Astrocyte of the spinal cord (primary cell): ENCODE measurements around the gene AMELX.

ENCODE experiments used
- DNase-seq: peaks from one replicate; pipeline ENCODE4 v3.0.0; 2011; ENCODE audit warnings: low read depth, low spot score
- H3K4me3 ChIP-seq: 2 replicates; pipeline ENCODE4 v1.5.1; 2011; ENCODE audit warnings: low read depth, mild to moderate bottlenecking, low read length, moderate library complexity
- CTCF ChIP-seq: IDR thresholded peaks from 2 replicates; pipeline ENCODE4 v1.5.1; 2012; ENCODE audit warnings: low read depth, mild to moderate bottlenecking, low read length, inconsistent platforms
- in situ Hi-C: cut with HindIII; loops from 2 replicates; pipeline ENCODE4 v1.10.0; 2017; ENCODE audit warnings: low sequenced_read_pairs

AMELX gene

GRCh38 chrX:11272290-11272689 lies 20.9 kb upstream of the AMELX start:
- DNase-seq = no peak
- in situ Hi-C loops = no loop called here
- no peak for TF ChIP-seq CTCF
- H3K4me3 ChIP-seq = no peak overlapping the region

GRCh38 chrX:11272863-11273262 lies 20.4 kb upstream of the AMELX start:
- no peak for DNase-seq
- in situ Hi-C loops = no loop called here
- TF ChIP-seq CTCF = no peak
- no peak overlapping the region for H3K4me3 ChIP-seq

- H3K4me3 ChIP-seq = no peak overlapping the region
- in situ Hi-C loops = no loop called here
- peak; percentile 39 for DNase-seq
- TF ChIP-seq CTCF = no peak
These were observed 19.7 kb upstream of the AMELX start for GRCh38 chrX:11273544-11273943.

GRCh38 chrX:11282043-11282442 lies 11.2 kb upstream of the AMELX start:
- TF ChIP-seq CTCF = no peak
- H3K4me3 ChIP-seq = no peak overlapping the region
- DNase-seq = no peak
- in situ Hi-C loops = no loop called here

GRCh38 chrX:11285651-11286050 lies 7.6 kb upstream of the AMELX start:
- TF ChIP-seq CTCF = no peak
- in situ Hi-C loops = no loop called here
- no peak overlapping the region for H3K4me3 ChIP-seq
- DNase-seq = no peak

GRCh38 chrX:11287505-11287904 lies 5.7 kb upstream of the AMELX start:
- in situ Hi-C loops = no loop called here
- TF ChIP-seq CTCF = no peak
- DNase-seq = no peak
- H3K4me3 ChIP-seq = no peak overlapping the region
